Right lobe of liver (tissue), 6 donors: ENCODE measurements around the gene TSPOAP1. TPM values are rescaled to one million over a fixed set of nuclear protein-coding genes. Genes with fewer than 3 reads are reported as not detected.

Experiments used
- ATAC-seq, 4 donors: fragments of 200-7000 bp; cut with Tn5 transposase; one replicate each; pipeline ENCODE4 v1.9.1; 2020; ENCODE audit warnings: mild to moderate bottlenecking in 4 of 4, moderate library complexity in 4 of 4
- DNase-seq, 3 donors: peaks; one replicate each; pipeline ENCODE4 v3.0.0-alpha.2; 2020
- H3K27ac ChIP-seq, 3 donors: fragments of 200-600 bp; one replicate each; pipeline ENCODE4 v1.8.0; 2022
- H3K27me3 ChIP-seq, 2 donors: fragments of 200-600 bp; one replicate each; pipeline ENCODE4 v1.8.0; 2022
- H3K36me3 ChIP-seq, 4 donors: fragments of 200-600 bp; sonication (generic) in 1 of 4; one replicate each; pipeline versions ENCODE4 v1.5.1 to v1.8.0; 2017 to 2022; ENCODE audit warnings: control low read depth in 1 of 4
- H3K4me1 ChIP-seq, 4 donors: fragments of 200-600 bp; sonication (generic) in 1 of 4; one replicate each; pipeline versions ENCODE4 v1.5.1 to v1.8.0; 2017 to 2022; ENCODE audit warnings: control low read depth in 1 of 4
- H3K4me3 ChIP-seq, 3 donors: fragments of 200-600 bp; one replicate each; pipeline ENCODE4 v1.8.0; 2022
- H3K9me3 ChIP-seq, 4 donors: fragments of 200-600 bp; sonication (generic) in 1 of 4; one replicate each; pipeline versions ENCODE4 v1.5.1 to v1.8.0; 2017 to 2022; ENCODE audit warnings: control low read depth in 1 of 4
- CTCF ChIP-seq, 4 donors: fragments of 200-600 bp in 3 of 4; fragments of 450-650 bp in 1 of 4; IDR thresholded peaks; one replicate each; pipeline versions ENCODE4 v1.5.1 to v1.8.0; 2016 to 2022; ENCODE audit warnings: antibody characterized with exemption in 4 of 4, mild to moderate bottlenecking in 2 of 4
- POLR2A ChIP-seq: fragments of 450-650 bp; IDR thresholded peaks from one replicate; pipeline ENCODE4 v1.6.1; 2017; ENCODE audit warnings: antibody characterized with exemption, mild to moderate bottlenecking
- WGBS: methylation state at CpG from one replicate; pipeline ENCODE4 v1.1.6; 2018; ENCODE audit warnings: low coverage, low lambda C conversion rate; ENCODE audit not compliant: insufficient coverage; ENCODE audit errors: missing lambda C conversion rate; 5-methylcytosine and 5-hydroxymethylcytosine counted together
- intact Hi-C, 2 donors: fragments of 100-400 bp; cut with DNase I; formaldehyde crosslinking; loops; one replicate each; pipeline versions ENCODE4 v1.11.2 to v1.14.1; 2022
- long read RNA-seq: library from polyadenylated mRNA; unstranded; transcript quantifications from one replicate; pipeline ENCODE4 v2.0.0, GENCODE V29; 2019
- total RNA-seq, 6 experiments: library from RNA; depleted of rRNA in 2 of 6; stranded (reverse); fragments of >200 nt in 2 of 6; fragmentation: NEBNext Ultra II Directional in 3 of 6; extraction: Animal tissue kit (Norgen Biotek cat#: 25700) in 3 of 6; gene quantifications; one replicate each; pipeline versions ENCODE4 v1.1.0 to v1.2.4, GENCODE V29; 2016 to 2023
- donor health status: DM: no; HTN: yes; CAD: no.
- donor health status: DM: no; HTN: no; CAD: no.
- donor health status: DM: no; HTN: no; CAD: no.
- donor health status: DM: no; HTN: yes; CAD: no.
- donor health status: DM: no; HTN: yes; CAD: no.

Gene TSPOAP1
- 1 to 10 TPM in 5 of 6 experiments, under 1 TPM in 1; 0.87 to 8.3 (median 3.8) TPM for total RNA-seq
- long read RNA-seq, result 0 reads

GRCh38 chr17:58328195-58329034 is at the start of gene TSPOAP1:
Gene TSPOAP1, minus strand, starts transcription at chr17:58328795. Its CDS starts 875 bp downstream, at chr17:58327920.
- TF ChIP-seq POLR2A (no peak), CTCF (IDR thresholded peaks at IDR 0.05) (no peak)
- 13% methylated on average over 6 of the region's 23 CpGs for WGBS
- Histone ChIP-seq H3K4me1 (peaks cover 0 to 4% (median 0%) of the 10 kb centered on the region in 4 donors), H3K36me3 (no peaks in the 10 kb centered on the region), H3K27ac (peak within 1 kb of the TSS in 2 of 3 donors; percentile 18 to 47), H3K9me3 (no peaks in the 10 kb centered on the region), H3K4me3 (no peak within 1 kb of the TSS), H3K27me3 (no peaks in the 10 kb centered on the region)
- ATAC-seq (peak in 1 of 4 donors; percentile 3), DNase-seq (peak in 1 of 3 donors; percentile 60)
- intact Hi-C loops, result loop anchor here in 1 of 2 donors (10.0 kb wide), 1 partner anchor 46 kb away; no protein-coding TSS in a partner anchor

- DNase-seq, result no peak
- Histone ChIP-seq H3K27ac (no peak overlapping the region), H3K4me3 (no peak overlapping the region), H3K27me3 (no peaks in the 10 kb centered on the region), H3K36me3 (no peaks in the 10 kb centered on the region), H3K4me1 (peaks cover 0 to 30% (median 17%) of the 10 kb centered on the region in 4 donors), H3K9me3 (no peaks in the 10 kb centered on the region)
- intact Hi-C loops, result loop anchor here in 1 of 2 donors (10.0 kb wide), 1 partner anchor 53 kb away; the partner anchor contains the start of gene TSPOAP1
- TF ChIP-seq CTCF (IDR thresholded peaks at IDR 0.05) (no peak), POLR2A (no peak)
- 78% methylated on average over 5 of the region's 5 CpGs for WGBS
- ATAC-seq, result no peak
Observed at GRCh38 chr17:58377661-58378060, 49.1 kb upstream of the TSPOAP1 start.

- Histone ChIP-seq H3K27ac (no peak overlapping the region), H3K27me3 (no peaks in the 10 kb centered on the region), H3K36me3 (no peaks in the 10 kb centered on the region), H3K4me1 (peaks cover 0 to 25% (median 14%) of the 10 kb centered on the region in 4 donors), H3K4me3 (no peak overlapping the region), H3K9me3 (no peaks in the 10 kb centered on the region)
- no peak for DNase-seq
- WGBS, result 65% methylated on average over 3 of the region's 3 CpGs
- TF ChIP-seq POLR2A, result no peak
- TF ChIP-seq CTCF (IDR thresholded peaks at IDR 0.05), result no peak
- intact Hi-C loops, result loop anchor here in 1 of 2 donors (10.0 kb wide), 1 partner anchor 52 kb away; the partner anchor contains the start of gene TSPOAP1
- ATAC-seq, result no peak
Observed at GRCh38 chr17:58377093-58377601, 48.6 kb upstream of the TSPOAP1 start.

GRCh38 chr17:58376472-58377000 is 47.9 kb upstream of the TSPOAP1 start:
- Histone ChIP-seq H3K27ac (no peak overlapping the region), H3K4me3 (no peak overlapping the region), H3K9me3 (no peaks in the 10 kb centered on the region), H3K36me3 (no peaks in the 10 kb centered on the region), H3K27me3 (no peaks in the 10 kb centered on the region), H3K4me1 (peaks cover 0 to 19% (median 11%) of the 10 kb centered on the region in 4 donors)
- TF ChIP-seq CTCF (IDR thresholded peaks at IDR 0.05) (no peak), POLR2A (no peak)
- intact Hi-C loops, result loop anchor here in 1 of 2 donors (10.0 kb wide), 1 partner anchor 52 kb away; the partner anchor contains the start of gene TSPOAP1
- WGBS, result 87% methylated on average over 4 of the region's 4 CpGs
- ATAC-seq (no peak), DNase-seq (no peak)
